Tibial nerve (tissue), 4 donors: Measurements from ENCODE around the gene FXYD2. TPM values are rescaled to one million over a fixed set of nuclear protein-coding genes. Genes with fewer than 3 reads are reported as not detected.

ENCODE experiments used
- DNase-seq, 2 donors: peaks; one replicate each; pipeline ENCODE4 v3.0.0-alpha.2; 2019; ENCODE audit warnings: low spot score in 2 of 2
- H3K27ac ChIP-seq, 4 donors: fragments of 200-600 bp; sonication (generic) in 3 of 4; one replicate each; pipeline ENCODE4 v1.5.1; 2017 to 2019; ENCODE audit warnings: mild to moderate bottlenecking in 1 of 4
- H3K27me3 ChIP-seq, 2 donors: fragments of 200-600 bp; sonication (generic) in 1 of 2; one replicate each; pipeline versions ENCODE4 v1.5.1 to v1.6.0; 2017 to 2019
- H3K36me3 ChIP-seq, 3 donors: fragments of 200-600 bp; sonication (generic); one replicate each; pipeline ENCODE4 v1.5.1; 2018 to 2019
- H3K4me1 ChIP-seq, 4 donors: fragments of 200-600 bp; sonication (generic) in 3 of 4; one replicate each; pipeline ENCODE4 v1.5.1; 2017 to 2019
- H3K4me3 ChIP-seq, 4 donors: fragments of 200-600 bp; sonication (generic) in 3 of 4; one replicate each; pipeline ENCODE4 v1.5.1; 2017 to 2019; ENCODE audit warnings: mild to moderate bottlenecking in 1 of 4, moderate library complexity in 1 of 4
- H3K9me3 ChIP-seq, 4 donors: fragments of 200-600 bp; sonication (generic) in 3 of 4; one replicate each; pipeline ENCODE4 v1.5.1; 2017 to 2019
- EP300 ChIP-seq, 2 donors: sonication (generic); formaldehyde crosslinking; IDR thresholded peaks; one replicate each; pipeline ENCODE4 v1.6.1; 2017; ENCODE audit warnings: antibody characterized with exemption in 2 of 2, mild to moderate bottlenecking in 1 of 2
- POLR2A ChIP-seq, 2 donors: fragments of 450-650 bp; IDR thresholded peaks; one replicate each; pipeline ENCODE4 v1.6.1; 2017; ENCODE audit warnings: antibody characterized with exemption in 2 of 2, mild to moderate bottlenecking in 2 of 2, moderate library complexity in 2 of 2
- WGBS, 2 donors: methylation state at CpG; one replicate each; pipeline ENCODE4 v1.1.5; 2018; 5-methylcytosine and 5-hydroxymethylcytosine counted together
- total RNA-seq, 4 donors: library from RNA; depleted of rRNA; stranded (reverse); fragments of >200 nt; gene quantifications; one replicate each; pipeline ENCODE4 v1.1.0, GENCODE V29; 2016
- TF ChIP-seq, protein P1 (sequence below), 5 experiments: fragments of 200-600 bp in 3 of 5; fragments of 450-650 bp in 2 of 5; sonication (generic) in 3 of 5; IDR thresholded peaks; one replicate each; pipeline ENCODE4 v1.5.1; 2016 to 2019; ENCODE audit warnings: antibody characterized with exemption in 5 of 5, mild to moderate bottlenecking in 3 of 5, moderate library complexity in 2 of 5

FXYD2 gene
- total RNA-seq, 4 donors from 2014 or later, result 0.39 to 1.8 (median 0.96) TPM

DNA sequence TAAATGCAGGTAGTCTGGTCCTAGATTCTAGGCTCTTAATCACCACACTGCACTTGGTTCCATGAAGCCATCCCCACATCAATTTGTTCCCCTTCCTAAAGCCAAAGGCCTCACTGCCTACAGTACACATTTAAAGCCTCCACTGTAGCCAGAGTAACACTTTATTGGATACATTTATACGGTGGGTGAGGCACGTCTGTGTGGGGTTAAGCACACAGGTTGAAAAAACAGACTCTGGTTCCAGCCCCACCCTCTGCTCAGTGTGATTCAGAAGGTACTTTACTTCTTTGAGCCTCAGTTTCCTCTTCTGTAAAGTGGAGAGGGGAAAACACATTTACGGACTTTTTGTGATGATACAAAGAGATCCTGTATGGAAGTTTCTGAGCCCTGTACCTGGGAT, 50.0 kb downstream of the FXYD2 start:
- no peak for DNase-seq
- Histone ChIP-seq H3K4me3 (no peak overlapping the region), H3K36me3 (no peaks in the 10 kb centered on the region), H3K27ac (no peak overlapping the region), H3K4me1 (no peaks in the 10 kb centered on the region), H3K27me3 (no peaks in the 10 kb centered on the region), H3K9me3 (no peaks in the 10 kb centered on the region)
- TF ChIP-seq POLR2A (IDR thresholded peaks at IDR 0.05), result no peak
- TF ChIP-seq, protein P1, sequence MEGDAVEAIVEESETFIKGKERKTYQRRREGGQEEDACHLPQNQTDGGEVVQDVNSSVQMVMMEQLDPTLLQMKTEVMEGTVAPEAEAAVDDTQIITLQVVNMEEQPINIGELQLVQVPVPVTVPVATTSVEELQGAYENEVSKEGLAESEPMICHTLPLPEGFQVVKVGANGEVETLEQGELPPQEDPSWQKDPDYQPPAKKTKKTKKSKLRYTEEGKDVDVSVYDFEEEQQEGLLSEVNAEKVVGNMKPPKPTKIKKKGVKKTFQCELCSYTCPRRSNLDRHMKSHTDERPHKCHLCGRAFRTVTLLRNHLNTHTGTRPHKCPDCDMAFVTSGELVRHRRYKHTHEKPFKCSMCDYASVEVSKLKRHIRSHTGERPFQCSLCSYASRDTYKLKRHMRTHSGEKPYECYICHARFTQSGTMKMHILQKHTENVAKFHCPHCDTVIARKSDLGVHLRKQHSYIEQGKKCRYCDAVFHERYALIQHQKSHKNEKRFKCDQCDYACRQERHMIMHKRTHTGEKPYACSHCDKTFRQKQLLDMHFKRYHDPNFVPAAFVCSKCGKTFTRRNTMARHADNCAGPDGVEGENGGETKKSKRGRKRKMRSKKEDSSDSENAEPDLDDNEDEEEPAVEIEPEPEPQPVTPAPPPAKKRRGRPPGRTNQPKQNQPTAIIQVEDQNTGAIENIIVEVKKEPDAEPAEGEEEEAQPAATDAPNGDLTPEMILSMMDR (IDR thresholded peaks at IDR 0.05), result no peak
- no peak for TF ChIP-seq EP300 (IDR thresholded peaks at IDR 0.05)
- WGBS, 2 donors, result 85 to 89% methylated on average over 3 of the region's 3 CpGs

DNA sequence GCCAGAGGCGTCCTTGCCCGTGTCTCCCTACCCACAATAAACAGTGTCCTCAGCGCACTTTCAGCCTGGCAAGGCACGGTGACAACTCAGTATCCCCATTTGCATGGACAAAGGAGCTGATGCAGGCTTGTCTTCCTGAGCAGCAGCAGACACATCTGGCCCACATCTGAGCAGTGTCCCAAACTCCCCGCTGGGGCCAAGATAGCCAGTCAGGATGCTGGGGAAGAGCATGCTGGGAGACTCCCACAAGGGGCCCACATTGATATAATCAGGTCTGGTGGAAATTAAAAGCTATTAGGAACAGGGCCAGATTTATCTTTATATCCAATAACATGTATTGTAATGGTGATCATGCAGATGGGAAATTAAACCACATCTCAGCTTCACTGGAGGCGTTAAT, 52.2 kb downstream of the FXYD2 start:
- TF ChIP-seq EP300 (IDR thresholded peaks at IDR 0.05), result no peak
- no peak for TF ChIP-seq POLR2A (IDR thresholded peaks at IDR 0.05)
- TF ChIP-seq, protein P1 (IDR thresholded peaks at IDR 0.05), result no peak
- Histone ChIP-seq H3K27me3 (no peaks in the 10 kb centered on the region), H3K36me3 (no peaks in the 10 kb centered on the region), H3K4me1 (no peaks in the 10 kb centered on the region), H3K9me3 (no peaks in the 10 kb centered on the region), H3K4me3 (no peak overlapping the region), H3K27ac (no peak overlapping the region)
- WGBS, 2 donors, result 85% methylated on average over 6 of the region's 6 CpGs
- DNase-seq, result no peak

DNA sequence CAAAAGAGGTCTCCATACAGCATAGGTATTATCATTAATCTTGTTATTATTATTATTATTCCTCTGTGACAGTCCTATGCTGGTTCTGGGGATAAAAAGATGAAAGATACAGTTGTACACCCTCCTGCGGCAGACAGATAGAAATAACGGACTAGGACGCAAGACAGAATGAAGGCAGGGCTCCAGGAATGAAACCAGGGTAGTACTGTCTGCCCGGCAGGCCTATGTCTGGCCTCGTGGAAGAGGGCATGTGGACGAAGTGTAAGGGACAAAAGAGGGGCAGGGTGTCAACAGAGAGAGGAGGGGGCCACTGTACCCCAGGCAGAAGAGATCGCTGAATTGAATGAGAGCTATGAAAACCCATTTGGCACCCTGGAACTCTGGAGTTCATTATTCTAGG, 52.7 kb downstream of the FXYD2 start:
- Histone ChIP-seq H3K4me3 (no peak overlapping the region), H3K27me3 (no peaks in the 10 kb centered on the region), H3K4me1 (no peaks in the 10 kb centered on the region), H3K9me3 (no peaks in the 10 kb centered on the region), H3K27ac (no peak overlapping the region), H3K36me3 (no peaks in the 10 kb centered on the region)
- TF ChIP-seq, protein P1 (IDR thresholded peaks at IDR 0.05), result no peak
- no peak for DNase-seq
- WGBS, 2 donors, result 76 to 79% methylated on average over 7 of the region's 7 CpGs

DNA sequence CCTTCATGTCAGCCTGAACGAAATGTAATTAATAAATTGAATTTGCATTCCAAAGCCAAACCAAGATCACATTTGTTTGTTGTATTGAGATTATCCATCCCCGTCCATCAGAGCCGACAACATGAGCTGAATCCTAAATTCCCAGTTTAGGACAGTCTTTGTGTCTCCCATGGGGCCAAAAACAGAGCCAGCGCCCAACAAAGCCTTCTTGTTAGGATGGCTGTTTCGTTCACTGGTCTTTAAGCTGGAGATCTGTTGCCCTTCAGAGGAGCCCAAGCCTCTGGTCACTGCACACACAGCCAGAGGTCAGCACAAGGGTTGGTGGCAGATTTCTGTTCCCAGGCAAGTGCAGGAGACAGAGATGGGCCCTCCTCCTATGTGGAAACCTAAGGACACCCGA, 53.3 kb downstream of the FXYD2 start:
- Histone ChIP-seq H3K36me3 (no peaks in the 10 kb centered on the region), H3K4me3 (no peak overlapping the region), H3K27ac (no peak overlapping the region), H3K4me1 (no peaks in the 10 kb centered on the region), H3K9me3 (no peaks in the 10 kb centered on the region), H3K27me3 (no peaks in the 10 kb centered on the region)
- no peak for DNase-seq
- TF ChIP-seq EP300 (IDR thresholded peaks at IDR 0.05) (no peak), POLR2A (IDR thresholded peaks at IDR 0.05) (no peak)
- TF ChIP-seq, protein P1 (IDR thresholded peaks at IDR 0.05), result no peak
- 37 to 51% methylated on average over 6 of the region's 6 CpGs for WGBS, 2 donors

DNA sequence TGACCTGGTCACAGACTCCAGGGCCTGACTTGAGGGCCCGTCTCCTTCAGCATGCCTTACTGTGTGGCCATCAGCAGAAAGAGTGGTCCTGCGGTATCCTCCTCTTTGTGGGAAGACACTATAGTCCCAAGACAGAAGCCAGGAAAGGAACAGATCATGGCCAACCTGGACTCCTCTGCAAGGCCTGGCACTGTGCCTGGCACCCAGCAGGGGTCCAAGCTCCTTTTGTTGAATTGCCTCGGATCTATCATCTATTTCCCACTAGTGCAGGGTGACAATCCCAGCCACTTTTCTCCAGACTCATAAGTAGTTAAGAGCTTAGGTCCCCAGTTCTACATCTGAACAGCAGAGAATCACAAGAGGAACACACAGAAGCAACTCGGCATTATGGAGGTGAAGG, 54.5 kb downstream of the FXYD2 start:
- 84 to 89% methylated on average over 4 of the region's 4 CpGs for WGBS, 2 donors
- H3K4me3 ChIP-seq, result no peak overlapping the region
- no peaks in the 10 kb centered on the region for H3K36me3 ChIP-seq
- TF ChIP-seq POLR2A (IDR thresholded peaks at IDR 0.05), result no peak
- TF ChIP-seq EP300 (IDR thresholded peaks at IDR 0.05), result no peak
- TF ChIP-seq, protein P1 (IDR thresholded peaks at IDR 0.05), result no peak
- H3K27me3 ChIP-seq, result no peaks in the 10 kb centered on the region
- no peaks in the 10 kb centered on the region for H3K9me3 ChIP-seq
- no peaks in the 10 kb centered on the region for H3K4me1 ChIP-seq
- H3K27ac ChIP-seq, result no peak overlapping the region
- DNase-seq, result no peak

Other genes with a start within 250 kb of the FXYD2 start
- 1 to 10 TPM in 1 of 4 donors, under 1 TPM in 3; 0.20 to 1.1 (median 0.36) TPM for gene DSCAML1, start 27.5 kb downstream of the FXYD2 start, total RNA-seq
- gene FXYD6, start 51.9 kb upstream of the FXYD2 start, total RNA-seq, result 10 to 100 TPM; 29.4 to 74.1 (median 65.7) TPM
- 1 to 10 TPM in 1 of 4 donors, under 1 TPM in 1, not detected in 2; 0.60 to 1.7 TPM for gene TMPRSS13, start 104.7 kb upstream of the FXYD2 start, total RNA-seq
- 10 to 100 TPM; 16.7 to 42.0 (median 25.9) TPM for gene IL10RA, start 161.7 kb upstream of the FXYD2 start, total RNA-seq